ENCODE measurements around the gene B4GALT5.
A peak's percentile ranks its signal among the peaks of the same experiment; 100 is the strongest.

The B4GALT5 gene

DNA sequence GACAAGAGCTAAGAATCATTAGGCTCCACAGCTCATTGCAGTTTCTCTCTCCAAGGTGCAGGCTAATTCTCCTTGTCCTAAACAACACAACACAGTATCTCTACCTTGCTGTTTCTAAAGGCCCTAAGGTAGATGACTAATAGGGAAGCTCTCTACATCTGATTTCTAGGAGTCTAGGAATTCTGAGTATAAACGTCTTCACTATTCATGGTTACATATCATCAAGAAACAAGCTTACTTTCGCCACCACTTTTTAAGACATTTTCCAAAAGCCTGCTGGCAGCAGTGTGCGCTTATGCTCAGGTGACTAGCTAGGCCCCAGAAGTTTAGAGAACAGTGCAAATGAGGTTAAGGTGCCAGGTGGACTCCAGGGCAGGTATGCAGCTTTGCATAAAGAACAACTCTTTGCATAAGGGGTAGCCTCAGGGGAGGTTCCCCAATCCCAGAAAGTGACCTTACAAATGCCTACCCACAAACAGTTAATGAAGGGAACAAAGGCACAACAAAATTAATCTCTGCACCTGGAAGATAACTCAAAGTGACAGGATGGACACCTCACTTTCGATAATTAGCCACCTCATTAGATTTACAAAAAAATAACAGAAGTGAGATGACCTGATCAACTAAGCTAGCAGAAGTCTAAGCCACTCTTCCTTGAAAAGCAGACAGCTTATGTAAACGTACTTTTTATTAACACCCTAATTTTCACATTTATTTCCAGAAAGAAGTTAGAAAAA lies 20.1 kb downstream of the B4GALT5 start:
- Histone ChIP-seq H3K9ac (no peak overlapping the region), H3K9me3 (no peaks in the 10 kb centered on the region), H3K27ac (no peak overlapping the region), H3K4me1 (peaks cover 15% of the 10 kb centered on the region), H3K36me3 (0 out of 2 replicates have a peak, but pooled peaks cover 5% of the 10 kb centered on the region), H3K27me3 (no peaks in the 10 kb centered on the region), H3K4me3 (no peak overlapping the region), H3K4me2 (no peak overlapping the region), H4K20me1 (peaks cover 100% of the 10 kb centered on the region)
- TF ChIP-seq Cebpa-rat (IDR thresholded peaks at IDR 0.05), result no peak

DNA sequence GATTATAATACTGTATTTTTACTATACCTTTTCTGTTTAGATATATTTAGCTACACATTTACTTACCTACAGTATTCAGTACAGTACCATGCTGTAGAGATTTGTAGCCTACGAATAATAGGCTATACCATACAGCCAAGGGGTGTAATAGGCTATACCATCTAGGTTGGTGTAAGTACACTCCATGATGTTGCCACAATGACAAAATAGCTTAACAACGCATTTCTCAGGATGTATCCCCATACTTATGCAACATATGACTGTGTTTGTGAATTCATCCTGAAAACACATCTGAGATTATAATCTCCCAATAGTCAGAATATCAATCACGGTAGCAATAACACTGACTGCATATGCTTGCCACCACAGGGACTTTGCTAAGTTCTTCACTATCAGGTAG lies 20.7 kb downstream of the B4GALT5 start:
- peaks cover 22% of the 10 kb centered on the region for H3K4me1 ChIP-seq
- H4K20me1 ChIP-seq, result peaks cover 100% of the 10 kb centered on the region
- H3K4me2 ChIP-seq, result no peak overlapping the region
- no peak for TF ChIP-seq Cebpa-rat (IDR thresholded peaks at IDR 0.05)
- H3K9ac ChIP-seq, result no peak overlapping the region
- H3K27me3 ChIP-seq, result no peaks in the 10 kb centered on the region
- no peak overlapping the region for H3K4me3 ChIP-seq
- 0 out of 2 replicates have a peak, but pooled peaks cover 5% of the 10 kb centered on the region for H3K36me3 ChIP-seq
- no peaks in the 10 kb centered on the region for H3K9me3 ChIP-seq
- H3K27ac ChIP-seq, result no peak overlapping the region

DNA sequence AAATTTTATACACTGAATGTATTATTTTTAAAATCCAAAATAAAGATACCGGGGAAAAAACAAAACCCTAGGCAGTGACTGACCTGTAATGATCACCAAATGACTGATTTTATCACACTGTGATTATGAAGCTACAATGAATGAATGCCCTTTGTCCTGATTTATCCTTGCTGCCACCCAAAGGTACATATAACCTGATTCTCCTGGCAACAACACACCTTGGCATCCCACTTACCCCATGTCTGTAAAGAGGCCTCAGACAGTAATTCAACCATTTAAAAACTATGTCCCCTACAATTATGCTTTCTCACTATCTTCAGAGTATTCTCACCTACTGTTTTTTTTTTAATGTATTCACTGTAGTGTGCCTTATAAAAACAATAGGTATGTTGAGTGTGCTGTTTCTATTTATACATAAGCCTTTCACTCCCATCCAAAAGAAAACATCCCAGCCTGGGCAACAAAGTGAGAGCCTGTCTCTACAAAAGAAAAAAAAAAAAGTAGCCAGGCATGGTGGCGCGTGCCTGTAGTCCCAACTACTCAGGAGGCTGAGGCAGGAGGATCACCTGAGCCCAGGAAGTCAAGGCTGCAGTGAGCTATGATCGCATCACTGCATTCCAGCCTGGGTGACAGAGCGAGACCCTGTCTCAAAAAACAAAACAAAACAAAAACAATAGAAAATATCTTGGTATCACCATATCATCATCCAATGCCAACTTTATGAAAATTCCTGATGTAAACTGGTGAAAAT lies 21.7 kb downstream of the B4GALT5 start:
- H3K4me2 ChIP-seq, result no peak overlapping the region
- no peaks in the 10 kb centered on the region for H3K27me3 ChIP-seq
- H3K4me1 ChIP-seq, result peaks cover 30% of the 10 kb centered on the region
- H3K27ac ChIP-seq, result no peak overlapping the region
- 0 out of 2 replicates have a peak, but pooled peaks cover 5% of the 10 kb centered on the region for H3K36me3 ChIP-seq
- H3K9ac ChIP-seq, result no peak overlapping the region
- H4K20me1 ChIP-seq, result peaks cover 100% of the 10 kb centered on the region
- H3K4me3 ChIP-seq, result no peak overlapping the region
- no peaks in the 10 kb centered on the region for H3K9me3 ChIP-seq
- no peak for TF ChIP-seq Cebpa-rat (IDR thresholded peaks at IDR 0.05)

DNA sequence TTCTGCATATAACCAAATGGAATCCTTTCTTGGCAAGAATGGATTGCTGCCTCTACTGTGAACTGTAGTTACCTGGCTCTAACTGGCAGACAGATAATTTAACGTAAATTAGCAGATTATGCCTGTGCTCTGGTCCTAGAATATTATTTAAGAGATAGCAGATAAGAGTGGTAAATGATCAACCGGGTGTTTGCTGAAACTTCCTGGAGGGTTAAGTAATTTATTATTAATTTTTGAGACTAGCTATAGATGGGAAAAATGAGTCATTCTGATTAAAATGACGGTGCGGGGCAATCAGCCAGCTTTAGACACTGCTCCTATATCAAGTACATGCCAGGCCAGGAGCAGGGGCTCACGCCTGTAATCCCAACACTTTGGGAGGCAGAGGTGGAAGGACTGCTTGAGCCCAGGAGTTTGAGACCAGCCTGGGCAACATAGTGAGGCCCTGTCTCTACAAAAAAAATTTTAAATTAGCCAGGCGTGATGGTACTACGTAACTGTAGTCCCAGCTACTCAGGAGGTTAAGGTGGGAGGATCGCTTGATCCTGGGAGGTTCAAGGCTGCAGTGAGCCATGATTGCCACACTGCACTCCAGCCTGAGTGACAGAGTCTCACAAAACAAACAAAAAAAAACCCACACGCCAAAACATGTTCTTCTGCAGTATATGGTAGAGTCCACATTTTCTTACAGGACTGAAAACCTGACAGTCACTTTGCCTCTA lies 22.6 kb downstream of the B4GALT5 start:
- no peak overlapping the region for H3K9ac ChIP-seq
- peaks cover 100% of the 10 kb centered on the region for H4K20me1 ChIP-seq
- H3K27me3 ChIP-seq, result no peaks in the 10 kb centered on the region
- H3K4me1 ChIP-seq, result peaks cover 39% of the 10 kb centered on the region
- no peak overlapping the region for H3K4me3 ChIP-seq
- H3K4me2 ChIP-seq, result no peak overlapping the region
- TF ChIP-seq Cebpa-rat (IDR thresholded peaks at IDR 0.05), result no peak
- no peak overlapping the region for H3K27ac ChIP-seq
- H3K36me3 ChIP-seq, result 0 out of 2 replicates have a peak, but pooled peaks cover 5% of the 10 kb centered on the region
- H3K9me3 ChIP-seq, result no peaks in the 10 kb centered on the region

DNA sequence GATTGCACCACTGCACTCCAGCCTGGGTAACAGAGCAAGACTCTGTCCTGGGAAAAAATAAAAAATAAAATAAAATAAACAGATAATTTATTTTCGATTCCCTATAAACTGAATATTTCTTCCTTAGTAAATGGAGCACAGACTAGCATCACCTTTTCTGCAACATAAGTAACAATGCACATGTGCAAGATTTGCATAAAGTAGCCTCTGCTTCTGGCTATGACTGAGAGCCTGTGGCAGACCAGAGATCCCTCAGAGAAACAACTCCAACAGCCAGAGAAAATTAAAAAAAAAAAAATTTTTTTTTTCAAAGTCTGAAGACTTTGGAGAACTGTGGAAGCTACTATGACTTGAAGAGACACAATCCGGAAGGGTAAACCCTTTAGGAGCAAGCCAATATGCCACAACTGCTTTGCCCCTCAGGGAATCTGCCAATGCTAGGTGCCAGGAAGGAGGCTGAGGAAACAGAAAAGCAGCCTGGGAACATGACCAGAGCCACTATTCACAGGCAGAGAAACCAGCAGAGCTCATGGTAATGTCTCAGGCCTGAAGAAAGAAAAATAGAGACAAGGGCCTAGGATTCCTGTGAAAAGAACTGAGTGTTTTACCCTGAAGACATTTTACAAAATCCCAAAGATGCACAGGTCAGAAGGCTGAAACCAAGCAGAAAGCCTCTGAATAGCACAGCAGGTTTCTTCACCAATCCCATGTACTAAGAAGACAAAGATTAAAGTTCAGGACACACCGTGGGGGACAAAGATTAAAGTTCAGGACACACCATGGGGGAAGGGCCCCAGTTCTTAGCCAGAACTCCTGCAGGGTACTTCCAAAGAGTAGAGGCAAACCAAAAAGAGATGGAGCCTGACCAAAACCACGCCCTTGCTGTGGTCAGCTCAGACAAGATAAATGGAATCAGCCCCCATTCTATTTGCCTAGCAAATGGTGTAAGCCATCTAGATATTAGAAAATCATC lies 25.8 kb downstream of the B4GALT5 start:
- no peak overlapping the region for H3K4me3 ChIP-seq
- H3K36me3 ChIP-seq, result peaks cover 2% of the 10 kb centered on the region
- peaks cover 99% of the 10 kb centered on the region for H4K20me1 ChIP-seq
- no peaks in the 10 kb centered on the region for H3K27me3 ChIP-seq
- H3K4me2 ChIP-seq, result peak overlapping the region; percentile 12
- no peak overlapping the region for H3K9ac ChIP-seq
- no peak for TF ChIP-seq Cebpa-rat (IDR thresholded peaks at IDR 0.05)
- H3K4me1 ChIP-seq, result peaks cover 44% of the 10 kb centered on the region
- no peaks in the 10 kb centered on the region for H3K9me3 ChIP-seq
- H3K27ac ChIP-seq, result no peak overlapping the region

DNA sequence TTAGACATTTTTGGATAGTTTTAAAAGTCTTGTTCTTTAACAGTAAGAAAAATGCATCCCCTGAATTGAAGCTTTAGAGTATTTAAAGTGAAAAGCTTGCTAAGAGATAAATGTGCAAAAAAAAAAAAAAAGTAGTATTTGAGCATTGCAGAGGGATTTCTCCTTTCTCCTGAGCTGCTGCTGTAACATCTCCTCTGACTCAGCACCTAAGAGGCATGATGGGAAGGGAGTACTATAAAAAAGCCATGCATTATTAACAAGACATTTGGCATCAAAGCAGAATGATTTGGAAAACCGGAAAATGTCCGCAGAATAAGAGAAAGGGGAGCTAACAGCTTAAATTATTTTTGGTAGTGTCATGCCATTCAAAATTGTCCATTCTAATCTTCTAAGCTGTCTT lies 27.9 kb downstream of the B4GALT5 start:
- no peaks in the 10 kb centered on the region for H3K27me3 ChIP-seq
- no peak overlapping the region for H3K27ac ChIP-seq
- no peak overlapping the region for H3K4me2 ChIP-seq
- H3K4me1 ChIP-seq, result peaks cover 44% of the 10 kb centered on the region
- TF ChIP-seq Cebpa-rat (IDR thresholded peaks at IDR 0.05), result no peak
- H4K20me1 ChIP-seq, result peaks cover 99% of the 10 kb centered on the region
- no peaks in the 10 kb centered on the region for H3K9me3 ChIP-seq
- peaks cover 12% of the 10 kb centered on the region for H3K36me3 ChIP-seq
- no peak overlapping the region for H3K9ac ChIP-seq
- H3K4me3 ChIP-seq, result no peak overlapping the region

DNA sequence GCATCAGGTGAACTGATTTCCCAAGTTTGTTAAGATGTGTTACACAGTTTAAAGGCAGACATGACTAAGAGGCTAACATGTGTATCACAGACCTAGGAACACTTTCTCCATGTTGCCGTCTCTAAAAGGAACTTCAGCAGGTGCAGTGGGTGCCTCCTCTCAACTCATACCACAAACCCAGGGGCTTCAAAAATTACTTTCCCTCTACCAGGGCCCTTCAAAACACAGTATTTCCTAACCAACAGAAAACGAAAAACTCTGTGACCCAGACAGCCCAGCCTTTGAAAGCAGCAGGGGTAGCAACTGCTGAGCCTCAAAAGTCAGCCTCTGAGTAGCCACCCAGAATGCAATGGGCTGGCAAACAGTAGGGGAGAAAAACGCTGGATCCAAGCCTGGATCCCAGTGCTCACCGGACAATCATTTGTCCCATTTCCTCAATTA lies 28.5 kb downstream of the B4GALT5 start:
- Histone ChIP-seq H3K27ac (no peak overlapping the region), H3K36me3 (peaks cover 12% of the 10 kb centered on the region), H3K9ac (no peak overlapping the region), H3K9me3 (no peaks in the 10 kb centered on the region), H4K20me1 (peaks cover 99% of the 10 kb centered on the region), H3K4me1 (peaks cover 44% of the 10 kb centered on the region), H3K4me2 (peak overlapping the region; percentile 32), H3K4me3 (no peak overlapping the region), H3K27me3 (no peaks in the 10 kb centered on the region)
- no peak for TF ChIP-seq Cebpa-rat (IDR thresholded peaks at IDR 0.05)

DNA sequence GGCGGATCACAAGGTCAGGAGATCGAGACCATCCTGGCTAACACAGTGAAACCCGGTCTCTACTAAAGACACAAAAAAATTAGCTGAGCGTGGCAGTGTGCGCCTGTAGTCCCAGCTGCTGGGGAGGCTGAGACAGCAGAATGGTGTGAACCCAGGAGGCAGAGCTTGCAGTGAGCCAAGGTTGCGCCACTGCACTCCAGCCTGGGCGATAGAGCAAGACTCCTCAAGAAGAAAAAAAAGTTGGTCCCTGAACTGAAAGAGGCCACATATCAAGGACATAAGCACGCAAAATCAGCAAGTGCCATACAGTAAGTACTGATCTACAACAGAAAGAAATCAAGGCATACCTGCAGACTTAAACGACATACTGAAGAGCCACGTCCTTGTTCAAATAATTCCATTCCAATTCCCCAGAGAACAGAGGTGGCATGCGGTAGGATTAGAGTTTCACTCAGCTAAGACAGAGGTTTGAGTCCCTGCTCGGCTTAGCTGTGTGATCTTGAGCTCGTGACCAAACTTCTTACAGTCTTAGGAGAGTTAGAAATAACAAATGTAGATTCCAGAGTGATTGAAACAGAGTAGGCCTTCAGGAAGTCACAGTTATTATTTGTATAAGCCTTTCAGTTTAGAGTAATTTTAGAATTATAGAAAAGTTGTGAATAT lies 29.2 kb downstream of the B4GALT5 start:
- Histone ChIP-seq H3K27me3 (no peaks in the 10 kb centered on the region), H3K4me3 (no peak overlapping the region), H3K9ac (no peak overlapping the region), H3K4me1 (peaks cover 44% of the 10 kb centered on the region), H3K27ac (no peak overlapping the region), H3K36me3 (peaks cover 12% of the 10 kb centered on the region), H4K20me1 (peaks cover 99% of the 10 kb centered on the region), H3K9me3 (no peaks in the 10 kb centered on the region), H3K4me2 (peak overlapping the region; percentile 32; the same call in 1 of the 2 replicates)
- TF ChIP-seq Cebpa-rat (IDR thresholded peaks at IDR 0.05), result no peak
